ENCODE data around the gene PRSS8. TPM values are rescaled to one million over a fixed set of nuclear protein-coding genes. Genes with fewer than 3 reads are reported as not detected.
A peak's percentile ranks its signal among the peaks of the same experiment; 100 is the strongest.

PRSS8 gene
- total RNA-seq, 1 donor from 2014 or later, result 79.1 TPM

DNA sequence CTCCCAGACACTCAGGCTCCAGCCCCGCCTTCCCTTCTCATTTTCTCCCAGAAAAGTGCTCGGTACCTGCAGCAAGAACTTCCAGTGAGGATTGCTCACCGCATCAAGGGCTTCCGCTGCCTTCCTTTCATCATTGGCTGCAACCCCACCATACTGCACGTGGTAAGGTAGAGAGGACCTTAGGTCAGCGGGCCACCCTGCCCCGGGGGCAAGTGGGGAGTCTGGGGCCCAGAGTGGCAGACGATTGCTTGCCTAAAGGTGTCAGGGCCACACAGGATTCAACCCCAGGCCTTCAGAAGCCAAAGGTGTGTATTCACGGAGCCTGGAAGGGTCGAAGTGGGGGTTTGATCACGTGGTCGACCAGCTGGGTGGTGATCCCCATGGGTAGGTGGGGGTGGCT, 25.9 kb downstream of the PRSS8 start:
- TF ChIP-seq CTCF (IDR thresholded peaks at IDR 0.05; ENCODE audit: unreplicated experiment), result no peak
- Mint-ChIP-seq H3K27ac (peak overlapping the region; percentile 61), H3K27me3 (ENCODE audit: low read depth) (no peaks in the 10 kb centered on the region), H3K4me1 (peaks cover 6% of the 10 kb centered on the region), H3K4me3 (peak overlapping the region; percentile 71), H3K36me3 (peaks cover 19% of the 10 kb centered on the region), H3K9me3 (no peaks in the 10 kb centered on the region)
- DNase-seq (ENCODE audit: low spot score in 2 of 2, unreplicated experiment in 2 of 2), result no peak

GRCh38 chr16:31108794-31109558, 26.6 kb downstream of the PRSS8 start:
- Mint-ChIP-seq H3K27ac (no peak overlapping the region), H3K4me1 (peaks cover 6% of the 10 kb centered on the region), H3K4me3 (peak overlapping the region; percentile 71), H3K9me3 (no peaks in the 10 kb centered on the region), H3K27me3 (ENCODE audit: low read depth) (no peaks in the 10 kb centered on the region), H3K36me3 (peaks cover 19% of the 10 kb centered on the region)
- DNase-seq (ENCODE audit: low spot score in 2 of 2, unreplicated experiment in 2 of 2), result no peak
- no peak for TF ChIP-seq CTCF (IDR thresholded peaks at IDR 0.05; ENCODE audit: unreplicated experiment)

GRCh38 chr16:31108035-31108793, 27.3 kb downstream of the PRSS8 start, which contains the start of gene BCKDK:
TSS of gene BCKDK (plus strand) at chr16:31108386. CDS start at chr16:31109224, 838 bp downstream.
- Mint-ChIP-seq H3K27me3 (ENCODE audit: low read depth) (no peaks in the 10 kb centered on the region), H3K4me1 (peaks cover 6% of the 10 kb centered on the region), H3K4me3 (peak within 1 kb of the TSS; percentile 80), H3K9me3 (no peaks in the 10 kb centered on the region), H3K36me3 (peaks cover 19% of the 10 kb centered on the region), H3K27ac (peak within 1 kb of the TSS; percentile 67)
- peak in 1 of 2 experiments; percentile 59 for DNase-seq (ENCODE audit: low spot score in 2 of 2, unreplicated experiment in 2 of 2)
- no peak for TF ChIP-seq CTCF (IDR thresholded peaks at IDR 0.05; ENCODE audit: unreplicated experiment)

- Mint-ChIP-seq H3K36me3 (peaks cover 17% of the 10 kb centered on the region), H3K9me3 (no peaks in the 10 kb centered on the region), H3K4me1 (peaks cover 6% of the 10 kb centered on the region), H3K27me3 (ENCODE audit: low read depth) (no peaks in the 10 kb centered on the region), H3K4me3 (peak overlapping the region; percentile 80), H3K27ac (peak overlapping the region; percentile 67)
- no peak for DNase-seq (ENCODE audit: low spot score in 2 of 2, unreplicated experiment in 2 of 2)
- no peak for TF ChIP-seq CTCF (IDR thresholded peaks at IDR 0.05; ENCODE audit: unreplicated experiment)
These were observed 28.1 kb downstream of the PRSS8 start for GRCh38 chr16:31107465-31107867.

DNA sequence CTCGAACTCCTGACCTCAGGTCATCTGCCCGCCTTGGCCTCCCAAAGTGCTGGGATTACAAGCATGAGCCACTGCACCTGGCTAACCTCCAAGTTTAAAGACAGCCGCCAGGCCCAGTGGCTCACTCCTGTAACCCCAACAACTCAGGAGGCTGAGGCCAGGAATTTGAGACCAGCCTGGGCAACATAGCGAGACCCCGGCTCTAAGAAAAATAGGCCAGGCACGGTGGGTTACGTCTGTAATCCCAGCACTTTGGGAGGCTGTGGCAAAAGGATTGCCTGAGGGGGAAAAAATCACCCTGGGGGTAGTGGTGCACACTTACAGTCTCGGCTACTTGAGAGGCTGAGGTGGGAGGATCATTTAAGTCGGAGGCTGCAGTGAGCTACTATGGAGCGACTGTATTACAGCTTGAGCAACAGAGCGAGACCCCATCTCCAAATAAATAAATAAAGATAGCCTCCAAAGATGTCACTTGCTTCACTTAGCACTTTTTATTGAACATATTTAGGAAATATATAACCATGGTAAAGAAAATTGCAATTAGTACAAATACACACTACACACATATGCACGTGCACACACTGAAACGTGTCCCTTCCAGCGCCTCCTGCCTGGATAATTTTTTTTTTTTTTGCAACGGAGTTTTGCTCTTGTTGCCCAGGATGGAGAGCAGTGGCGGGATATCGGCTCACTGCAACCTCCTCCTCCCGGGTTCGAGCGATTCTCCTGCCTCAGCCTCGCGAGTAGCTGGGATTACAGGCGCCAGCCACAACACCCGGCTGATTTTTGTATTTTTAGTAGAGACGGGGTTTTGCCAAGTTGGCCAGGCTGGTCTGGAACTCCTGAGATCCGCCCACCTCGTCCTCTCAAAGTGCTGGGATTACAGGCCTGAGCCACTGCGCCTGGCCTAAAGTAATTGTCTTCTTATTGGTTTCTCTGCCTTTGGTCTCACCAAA, 28.7 kb downstream of the PRSS8 start:
- no peaks in the 10 kb centered on the region for H3K9me3 Mint-ChIP-seq
- no peak overlapping the region for H3K27ac Mint-ChIP-seq
- H3K36me3 Mint-ChIP-seq, result peaks cover 13% of the 10 kb centered on the region
- TF ChIP-seq CTCF (IDR thresholded peaks at IDR 0.05; ENCODE audit: unreplicated experiment), result no peak
- DNase-seq (ENCODE audit: low spot score in 2 of 2, unreplicated experiment in 2 of 2), result no peak
- peaks cover 6% of the 10 kb centered on the region for H3K4me1 Mint-ChIP-seq
- no peaks in the 10 kb centered on the region for H3K27me3 Mint-ChIP-seq (ENCODE audit: low read depth)
- peak overlapping the region; percentile 80 for H3K4me3 Mint-ChIP-seq

Measured in mesothelial cell of epicardium (in vitro differentiated cells).